Activated CD4-positive, alpha-beta T cell treated with anti-CD3 and anti-CD28 coated beads, Interleukin-10, Interleukin-2, amounts not matched to agents 100 ng/mL and 50 ng/mL, durations not matched to agents 16 hours and 8 hours (primary cell): ENCODE measurements around the gene FAM241B.

Source experiments
- DNase-seq: peaks from one replicate; pipeline ENCODE4 v3.0.0-alpha.2; 2020

FAM241B gene

GRCh38 chr10:69649786-69650550, 19.9 kb downstream of the FAM241B start:
- DNase-seq = no peak

GRCh38 chr10:69650589-69651261, 20.7 kb downstream of the FAM241B start:
- DNase-seq = peak; percentile 24

GRCh38 chr10:69651362-69651761, 21.3 kb downstream of the FAM241B start:
- DNase-seq = no peak

GRCh38 chr10:69652111-69652856, 22.2 kb downstream of the FAM241B start:
- no peak for DNase-seq

- no peak for DNase-seq
These were observed 22.8 kb downstream of the FAM241B start for GRCh38 chr10:69652857-69653199.

GRCh38 chr10:69653561-69653960, 23.5 kb downstream of the FAM241B start:
- DNase-seq = no peak

- no peak for DNase-seq
These were observed 25.2 kb downstream of the FAM241B start for GRCh38 chr10:69655124-69655867.

- no peak for DNase-seq
These were observed 26.0 kb downstream of the FAM241B start for GRCh38 chr10:69655868-69656555.

- no peak for DNase-seq
These were observed 26.8 kb downstream of the FAM241B start for GRCh38 chr10:69656742-69657269.

- no peak for DNase-seq
These were observed 27.4 kb downstream of the FAM241B start for GRCh38 chr10:69657430-69657829.

- no peak for DNase-seq
These were observed 27.8 kb downstream of the FAM241B start for GRCh38 chr10:69657866-69658265.

GRCh38 chr10:69659241-69660038, 29.4 kb downstream of the FAM241B start:
- no peak for DNase-seq

GRCh38 chr10:69660296-69660695, 30.2 kb downstream of the FAM241B start:
- DNase-seq = no peak

GRCh38 chr10:69661414-69662172, 31.5 kb downstream of the FAM241B start:
- DNase-seq = no peak

GRCh38 chr10:69662173-69662877, 32.3 kb downstream of the FAM241B start:
- no peak for DNase-seq

GRCh38 chr10:69662901-69663300, 32.9 kb downstream of the FAM241B start:
- no peak for DNase-seq

GRCh38 chr10:69663369-69663947, 33.4 kb downstream of the FAM241B start:
- DNase-seq = no peak

GRCh38 chr10:69665474-69666320, 35.6 kb downstream of the FAM241B start:
- DNase-seq = no peak

GRCh38 chr10:69666756-69667155, 36.7 kb downstream of the FAM241B start:
- DNase-seq = no peak
